RWPE2 (cell line): ENCODE results near the gene AP5S1.

Experiments
- ATAC-seq: fragments of 200-7000 bp; cut with Tn5 transposase; 3 replicates; pipeline ENCODE4 v1.9.1; 2021; ENCODE audit warnings: low read depth
- DNase-seq: peaks from one replicate; pipeline ENCODE4 v3.0.0-alpha.2; 2020; ENCODE audit warnings: low spot score
- H3K27ac ChIP-seq: fragments of 450-650 bp; 2 replicates; pipeline ENCODE4 v1.5.1; 2017; ENCODE audit warnings: mild to moderate bottlenecking; ENCODE audit not compliant: poor library complexity, severe bottlenecking
- H3K27me3 ChIP-seq: fragments of 250-450 bp; sonication (Bioruptor Pico); 2 replicates; pipeline ENCODE4 v1.5.1; 2021; ENCODE audit warnings: mild to moderate bottlenecking, moderate library complexity; ENCODE audit not compliant: insufficient read depth, poor library complexity, severe bottlenecking
- H3K36me3 ChIP-seq: fragments of 250-450 bp; sonication (Bioruptor Pico); 2 replicates; pipeline ENCODE4 v1.5.1; 2020; ENCODE audit warnings: low read depth, mild to moderate bottlenecking, moderate library complexity
- H3K4me1 ChIP-seq: fragments of 250-450 bp; sonication (Bioruptor Pico); 2 replicates; pipeline ENCODE4 v1.5.1; 2021; ENCODE audit warnings: mild to moderate bottlenecking, moderate library complexity; ENCODE audit not compliant: insufficient read depth, poor library complexity, severe bottlenecking
- H3K4me3 ChIP-seq: fragments of 250-450 bp; sonication (Bioruptor Pico); 2 replicates; pipeline ENCODE4 v1.5.1; 2021; ENCODE audit warnings: mild to moderate bottlenecking, moderate library complexity; ENCODE audit not compliant: severe bottlenecking
- H3K9me3 ChIP-seq: fragments of 250-450 bp; sonication (Bioruptor Pico); 2 replicates; pipeline ENCODE4 v1.5.1; 2021; ENCODE audit warnings: mild to moderate bottlenecking, moderate library complexity; ENCODE audit not compliant: severe bottlenecking
- CTCF ChIP-seq: fragments of 450-650 bp; IDR thresholded peaks from one replicate; pipeline ENCODE4 v1.5.1; 2017; ENCODE audit warnings: mild to moderate bottlenecking, moderate library complexity; ENCODE audit not compliant: poor library complexity, severe bottlenecking

The AP5S1 gene

GRCh38 chr20:3777716-3778629 lies 42.4 kb upstream of the AP5S1 start:
- peak overlapping the region; percentile 27 for H3K4me3 ChIP-seq
- no peaks in the 10 kb centered on the region for H3K9me3 ChIP-seq
- TF ChIP-seq CTCF = peak; percentile 18
- DNase-seq (peak; percentile 77), ATAC-seq (peak; percentile 71)
- H3K27me3 ChIP-seq = no peaks in the 10 kb centered on the region
- H3K27ac ChIP-seq = no peak overlapping the region
- H3K36me3 ChIP-seq = no peaks in the 10 kb centered on the region
- no peaks in the 10 kb centered on the region for H3K4me1 ChIP-seq

- Histone ChIP-seq H3K27me3 (no peaks in the 10 kb centered on the region), H3K4me3 (no peak overlapping the region), H3K27ac (no peak overlapping the region), H3K36me3 (no peaks in the 10 kb centered on the region), H3K9me3 (no peaks in the 10 kb centered on the region), H3K4me1 (no peaks in the 10 kb centered on the region)
- no peak for TF ChIP-seq CTCF
- ATAC-seq (no peak), DNase-seq (peak; percentile 43)
Measured at GRCh38 chr20:3778976-3779375, 41.4 kb upstream of the AP5S1 start.

GRCh38 chr20:3781153-3781910 lies 39.0 kb upstream of the AP5S1 start, which contains the start of gene SPEF1:
TSS of gene SPEF1 (minus strand) at chr20:3781448. CDS start at chr20:3781287, 161 bp downstream.
- Histone ChIP-seq H3K9me3 (no peaks in the 10 kb centered on the region), H3K27me3 (no peaks in the 10 kb centered on the region), H3K4me3 (peak within 1 kb of the TSS; percentile 31), H3K27ac (peak within 1 kb of the TSS; percentile 12), H3K36me3 (peaks cover 10% of the 10 kb centered on the region; the same call in 1 of the 2 replicates), H3K4me1 (peaks cover 10% of the 10 kb centered on the region)
- peak; percentile 72 for ATAC-seq
- peak; percentile 82 for DNase-seq
- TF ChIP-seq CTCF = peak; percentile 80

GRCh38 chr20:3782597-3782996 lies 37.8 kb upstream of the AP5S1 start:
- Histone ChIP-seq H3K27me3 (no peaks in the 10 kb centered on the region), H3K4me1 (peaks cover 14% of the 10 kb centered on the region), H3K4me3 (no peak overlapping the region), H3K36me3 (peaks cover 10% of the 10 kb centered on the region; the same call in 1 of the 2 replicates), H3K9me3 (no peaks in the 10 kb centered on the region), H3K27ac (peak overlapping the region; percentile 12)
- DNase-seq = no peak
- no peak for ATAC-seq
- TF ChIP-seq CTCF = no peak
